Inflammatory macrophage treated with lipopolysaccharide for 4 hours (primary cell): Measurements from ENCODE around the gene RPRD1B.
A peak's percentile ranks its signal among the peaks of the same experiment; 100 is the strongest.

Source experiments
- DNase-seq: peaks from one replicate; pipeline ENCODE4 v3.0.0-alpha.2; 2020

Gene RPRD1B, protein sequence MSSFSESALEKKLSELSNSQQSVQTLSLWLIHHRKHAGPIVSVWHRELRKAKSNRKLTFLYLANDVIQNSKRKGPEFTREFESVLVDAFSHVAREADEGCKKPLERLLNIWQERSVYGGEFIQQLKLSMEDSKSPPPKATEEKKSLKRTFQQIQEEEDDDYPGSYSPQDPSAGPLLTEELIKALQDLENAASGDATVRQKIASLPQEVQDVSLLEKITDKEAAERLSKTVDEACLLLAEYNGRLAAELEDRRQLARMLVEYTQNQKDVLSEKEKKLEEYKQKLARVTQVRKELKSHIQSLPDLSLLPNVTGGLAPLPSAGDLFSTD

DNA sequence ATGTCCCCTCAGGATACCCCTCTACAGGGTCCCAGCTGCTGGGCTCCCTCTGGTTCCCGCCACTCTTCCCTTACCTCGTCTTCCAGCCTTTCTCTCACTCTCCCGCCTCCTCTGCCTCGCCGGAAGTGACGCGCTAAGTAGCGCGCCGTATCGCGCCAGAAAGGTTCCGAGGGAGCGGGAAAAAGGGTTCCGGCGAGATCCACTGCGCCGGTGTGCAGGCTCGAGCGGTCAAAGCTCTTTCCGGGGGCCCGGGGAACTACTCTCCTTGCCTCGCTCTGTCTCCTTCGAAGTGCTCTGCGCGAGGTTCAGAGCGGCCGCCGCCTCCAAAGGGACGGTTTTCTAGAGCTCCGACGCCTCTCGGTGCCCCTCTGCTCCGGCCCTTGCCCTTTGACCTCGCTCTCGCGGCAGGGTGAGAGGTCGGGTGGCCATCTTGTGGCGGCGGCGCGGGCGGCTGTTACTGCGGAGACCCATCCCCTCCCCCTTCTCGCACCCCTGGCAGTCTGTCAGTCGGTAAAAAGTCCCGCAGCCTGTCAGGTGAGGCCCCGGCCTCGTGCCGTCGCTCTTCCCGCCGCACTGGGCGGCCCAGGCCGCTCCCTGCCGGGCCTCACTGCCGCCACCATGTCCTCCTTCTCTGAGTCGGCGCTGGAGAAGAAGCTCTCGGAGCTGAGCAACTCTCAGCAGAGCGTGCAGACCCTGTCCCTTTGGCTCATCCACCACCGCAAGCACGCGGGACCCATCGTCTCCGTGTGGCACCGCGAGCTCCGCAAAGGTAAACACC lies at the start of gene RPRD1B, which contains the start of gene TTI1:
TSS of gene RPRD1B (plus strand) at position 417 of the 778 bp plus-strand sequence. CDS start at position 619, 202 bp downstream.
TSS of gene TTI1 (minus strand) at position 127 of the 778 bp plus-strand sequence. CDS start 19,640 bp downstream, outside the sequence.
- peak; percentile 91 for DNase-seq

DNA sequence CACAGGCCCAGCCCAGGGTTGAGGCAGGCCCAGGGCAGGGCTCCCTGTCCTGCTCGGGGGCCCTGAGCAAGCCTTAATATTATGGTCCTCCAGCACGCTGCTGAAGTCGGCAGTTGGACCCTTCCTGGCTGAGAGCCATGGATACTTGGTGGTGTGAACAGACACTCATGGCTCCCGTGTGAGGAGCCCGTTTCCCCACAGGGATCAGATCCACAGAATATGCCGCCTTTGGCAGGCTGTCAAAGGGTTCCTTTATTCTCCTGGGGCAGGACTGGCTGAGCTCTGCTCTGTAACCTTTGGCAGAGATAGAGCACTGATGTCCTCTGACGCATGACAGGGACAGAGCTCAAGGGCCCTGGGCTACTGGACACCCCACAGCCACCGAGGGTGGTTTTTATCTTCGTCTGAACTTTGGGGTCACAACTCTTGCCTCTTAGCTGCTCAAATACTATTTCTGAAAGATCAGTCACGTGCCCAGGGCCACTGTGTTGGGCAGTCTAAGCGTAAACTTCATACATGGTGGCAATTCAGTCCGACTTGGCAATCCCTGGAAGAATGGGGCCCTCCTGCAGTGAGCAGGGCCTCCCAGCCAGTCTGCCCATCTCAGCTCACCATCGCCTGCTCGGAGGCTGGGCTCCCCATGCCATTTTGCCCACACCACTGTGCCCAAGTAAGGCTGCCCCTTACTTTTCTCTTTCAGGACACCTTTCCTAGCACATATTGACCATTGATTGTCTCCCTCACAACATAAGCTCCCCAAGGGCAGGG lies 49.3 kb upstream of the RPRD1B start:
- DNase-seq: no peak

DNA sequence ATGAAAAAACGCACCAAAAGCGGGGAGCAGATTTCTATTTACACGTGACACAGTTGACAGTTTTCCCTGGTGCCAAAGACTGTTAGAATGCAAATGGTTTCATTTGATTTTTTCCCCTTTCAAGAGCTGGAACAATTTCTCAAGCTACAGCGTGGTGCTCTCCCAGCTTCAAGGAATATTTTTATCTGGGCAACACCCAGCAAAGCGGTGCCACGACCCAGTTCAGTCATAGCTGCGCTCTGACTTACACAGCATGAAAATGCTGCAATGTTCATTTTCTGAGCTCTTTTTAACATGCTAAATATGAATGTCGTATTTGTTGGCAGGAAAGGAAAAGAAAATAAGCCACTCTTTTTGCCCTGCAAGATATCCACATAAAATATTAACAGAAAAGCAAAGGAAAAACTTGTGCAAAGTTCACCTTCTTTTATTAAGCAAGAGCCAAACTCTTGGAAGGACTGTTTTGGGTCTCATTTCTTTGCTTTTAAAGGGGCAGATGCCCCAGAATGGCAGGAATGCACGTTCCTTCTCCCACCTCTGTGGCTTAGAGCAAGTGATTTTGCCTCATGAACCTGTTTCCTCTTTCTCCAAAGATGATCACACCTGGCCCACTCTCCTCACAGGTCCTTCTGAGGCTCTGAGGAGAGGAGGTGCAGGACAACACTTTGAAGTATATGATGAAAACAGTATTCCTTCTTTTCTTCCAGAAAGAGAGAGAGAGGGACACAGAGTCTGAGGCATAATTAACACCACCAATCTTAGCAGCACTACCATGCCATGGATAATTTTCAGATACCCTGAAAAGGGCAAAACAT lies 47.3 kb upstream of the RPRD1B start:
- no peak for DNase-seq

DNA sequence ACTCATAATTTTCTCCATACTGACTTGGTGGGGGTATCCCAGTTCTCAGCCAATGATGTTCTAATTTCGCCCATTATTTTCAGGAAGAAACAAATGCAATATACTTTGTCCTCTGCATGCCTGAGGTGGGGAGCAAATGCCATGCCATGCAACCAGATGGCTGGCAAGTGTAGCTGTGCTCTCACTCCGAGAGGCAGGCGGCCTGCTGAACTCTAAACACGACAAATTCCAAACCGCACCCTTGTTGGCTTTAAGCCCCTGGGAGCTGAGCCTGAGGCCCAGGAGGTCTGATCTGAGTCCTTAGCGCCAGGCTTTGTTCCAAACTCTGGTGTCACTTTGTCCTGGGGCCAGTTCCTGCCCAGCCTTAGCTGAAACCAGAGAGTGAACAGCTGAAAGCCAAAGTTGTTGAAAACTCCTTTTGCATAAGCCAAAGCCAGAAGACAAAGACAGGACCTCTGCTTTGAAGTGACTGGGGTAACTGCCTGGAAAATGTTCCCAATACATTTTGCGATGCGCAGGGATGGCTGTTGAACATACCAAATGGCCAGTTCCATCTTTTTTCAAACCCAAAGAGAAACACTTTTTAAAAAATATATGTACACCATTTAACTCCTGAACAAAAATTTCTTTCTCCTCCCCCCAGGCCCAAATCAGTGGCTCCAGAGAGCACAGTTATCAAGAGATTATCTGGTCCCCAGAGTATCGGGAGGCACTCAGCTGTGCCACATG lies 46.5 kb upstream of the RPRD1B start:
- DNase-seq: no peak

DNA sequence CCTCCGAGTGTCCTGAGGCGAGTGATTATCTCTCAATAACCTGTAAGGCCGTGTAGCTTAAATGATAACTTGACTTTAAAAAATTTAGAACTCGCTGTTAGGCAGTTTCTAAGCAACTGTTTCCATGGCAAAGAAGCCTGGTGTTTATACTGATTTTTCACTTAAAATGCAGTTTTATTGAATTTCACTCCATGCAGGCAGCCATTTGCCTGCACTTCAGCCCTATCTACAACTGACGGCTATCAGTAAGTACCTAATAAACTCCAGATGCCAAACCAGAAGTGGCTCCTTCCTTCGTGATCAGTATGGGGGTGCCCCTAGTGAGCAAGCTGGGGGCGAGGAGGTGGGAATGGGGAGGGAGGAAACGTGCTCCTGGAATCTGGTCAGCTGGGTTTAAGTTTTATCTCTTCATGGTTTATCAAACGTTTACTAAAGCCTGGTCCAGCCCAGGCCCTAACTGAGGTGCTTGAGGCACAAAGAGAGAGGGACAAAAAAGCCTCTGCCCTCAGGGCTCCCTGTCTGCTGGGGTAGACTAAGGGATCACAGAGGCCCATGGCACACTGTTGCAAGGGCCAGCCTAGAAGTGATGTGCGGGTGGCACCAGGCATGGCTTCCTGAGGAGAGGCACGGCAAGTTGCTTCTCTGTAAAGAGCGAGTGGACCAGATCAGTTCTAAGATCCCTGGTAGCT lies 45.8 kb upstream of the RPRD1B start:
- no peak for DNase-seq

DNA sequence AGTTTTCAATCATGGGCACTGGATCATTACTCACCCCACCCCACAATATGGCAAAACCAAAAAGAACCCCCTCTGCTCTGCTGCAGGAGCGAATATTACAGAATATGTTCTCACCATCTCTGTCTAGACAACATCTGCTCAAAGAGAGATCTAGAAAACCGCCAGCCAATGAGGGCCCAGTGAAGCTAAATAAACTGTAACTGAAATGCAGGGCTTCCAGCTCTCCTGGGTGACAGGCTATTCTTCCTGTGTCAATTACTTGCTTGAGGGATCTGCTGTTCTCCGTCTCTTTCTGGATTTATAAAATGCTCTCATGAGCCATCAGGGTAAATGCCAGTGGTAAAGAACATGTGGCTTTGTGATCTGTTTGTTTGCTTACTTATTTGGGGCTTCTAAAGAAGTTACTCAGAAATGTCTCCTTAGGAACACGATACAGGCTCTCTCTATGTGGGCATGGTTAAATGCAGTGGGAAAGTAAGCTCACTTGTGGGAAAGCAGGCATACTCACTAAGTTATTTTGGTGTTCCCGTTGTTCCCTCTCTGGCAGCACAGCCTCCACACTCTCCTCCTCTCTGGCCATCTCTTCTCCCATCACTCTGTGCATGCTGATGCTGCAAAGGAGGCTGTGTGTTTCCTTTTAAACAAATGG lies 45.1 kb upstream of the RPRD1B start:
- no peak for DNase-seq

DNA sequence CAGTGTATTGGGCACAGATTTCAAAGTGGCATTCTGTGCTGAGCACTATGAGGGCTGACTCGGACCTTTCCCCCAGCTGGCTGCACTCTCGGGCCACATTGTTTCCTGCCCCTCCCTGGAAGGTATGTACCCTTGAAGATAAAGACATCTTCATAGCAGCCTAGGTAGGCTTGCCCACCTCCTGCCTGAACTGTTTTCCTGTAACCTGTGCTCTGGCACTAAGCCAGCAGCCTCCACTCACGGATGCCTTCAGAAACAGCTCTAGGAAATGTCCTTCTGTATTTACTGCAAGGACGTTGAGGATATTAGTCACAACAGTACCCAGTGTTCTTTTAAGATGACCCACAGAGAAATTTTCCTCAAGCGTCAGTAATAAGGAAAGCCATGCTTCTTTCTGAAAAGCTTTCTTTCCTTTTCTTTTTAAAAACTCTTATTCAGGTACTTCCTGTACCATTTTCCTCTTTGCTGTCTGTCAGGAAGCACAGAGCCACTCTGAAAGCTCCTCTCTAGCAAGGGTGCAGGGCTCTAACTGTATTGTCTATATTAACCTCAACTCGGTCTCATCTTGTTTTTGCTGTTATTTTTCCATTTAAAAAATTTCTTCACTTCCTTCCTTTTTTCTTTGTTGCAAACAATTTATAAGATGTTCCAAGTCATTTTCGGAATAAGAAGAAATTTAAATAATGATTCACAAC lies 43.8 kb upstream of the RPRD1B start:
- DNase-seq: peak; percentile 12

DNA sequence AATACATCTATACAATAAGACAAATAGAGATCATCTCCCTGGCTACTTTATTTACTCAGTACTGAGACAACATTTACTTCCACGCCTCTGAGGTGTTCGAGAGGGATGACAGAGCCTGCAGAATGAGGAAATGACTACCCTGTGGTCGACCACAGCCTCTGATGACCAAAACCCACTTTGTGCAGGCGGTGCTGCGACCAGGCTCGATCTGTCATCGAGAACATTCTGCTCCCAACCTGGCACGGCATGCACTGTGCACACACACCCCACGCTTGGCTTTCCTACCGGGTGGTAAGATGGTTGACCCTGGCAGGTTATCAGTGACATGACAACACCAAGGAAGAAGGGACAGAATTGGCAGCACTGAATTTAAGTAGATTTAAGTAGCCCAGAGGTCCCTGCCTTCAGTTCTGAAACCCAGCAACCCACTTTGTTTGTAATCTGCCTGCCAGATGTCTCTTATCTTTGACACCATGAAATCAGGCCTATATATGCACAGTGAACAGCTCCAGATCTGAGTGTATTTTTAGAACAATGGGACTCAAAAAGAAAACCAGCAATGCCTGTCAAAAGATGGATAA lies 42.9 kb upstream of the RPRD1B start:
- peak; percentile 88 for DNase-seq

DNA sequence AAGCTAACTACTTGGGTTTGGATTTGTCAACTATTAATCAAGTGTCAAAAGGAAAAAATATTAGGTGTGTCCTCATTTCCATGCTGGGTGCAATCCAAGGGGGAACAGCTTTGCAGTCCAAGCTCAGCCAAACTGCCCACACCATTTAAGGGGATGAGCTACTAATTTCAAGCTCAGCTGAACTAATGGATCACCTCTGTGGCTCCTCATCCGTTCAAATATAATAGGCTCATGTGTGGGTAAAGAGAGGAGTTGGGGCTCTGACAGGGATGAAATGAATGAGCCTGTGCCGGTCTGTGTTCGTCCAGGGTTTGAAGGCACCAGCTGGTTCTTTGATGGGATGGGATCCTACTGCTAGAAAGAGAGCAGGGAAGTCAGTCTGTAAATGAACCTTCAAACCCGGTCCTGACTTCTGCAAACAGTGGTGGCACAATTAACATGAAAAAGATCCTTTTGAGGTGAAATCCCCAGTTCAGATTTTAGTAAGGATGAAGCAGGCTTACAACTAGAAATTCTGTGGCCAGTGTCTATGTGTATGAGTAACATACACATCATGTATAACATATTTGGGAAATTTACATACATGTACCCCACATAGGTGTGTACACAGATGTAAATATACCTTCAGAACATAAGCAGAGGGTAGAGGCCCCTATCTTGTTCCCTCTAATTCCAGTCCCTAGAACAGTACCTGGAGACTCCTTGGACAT lies 42.2 kb upstream of the RPRD1B start:
- no peak for DNase-seq

DNA sequence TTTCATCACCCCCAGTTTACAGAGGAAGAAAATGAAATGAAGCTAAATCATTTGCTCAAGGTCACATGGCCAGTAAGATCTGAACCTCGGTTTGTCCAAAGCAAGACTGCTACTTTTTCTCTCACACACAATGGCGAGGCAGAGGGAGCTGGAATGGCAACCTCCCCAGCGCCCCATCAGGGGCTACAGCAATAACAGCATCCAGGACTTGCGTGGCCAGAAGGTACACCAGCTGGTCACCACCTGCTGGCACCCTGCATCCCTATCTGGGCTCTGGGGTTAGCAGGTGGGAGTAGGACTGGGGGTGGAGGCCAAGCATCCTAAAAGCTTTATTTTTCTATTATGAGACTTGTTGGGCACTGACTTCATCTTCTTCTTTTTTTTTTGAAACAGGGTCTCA lies 41.6 kb upstream of the RPRD1B start:
- no peak for DNase-seq

DNA sequence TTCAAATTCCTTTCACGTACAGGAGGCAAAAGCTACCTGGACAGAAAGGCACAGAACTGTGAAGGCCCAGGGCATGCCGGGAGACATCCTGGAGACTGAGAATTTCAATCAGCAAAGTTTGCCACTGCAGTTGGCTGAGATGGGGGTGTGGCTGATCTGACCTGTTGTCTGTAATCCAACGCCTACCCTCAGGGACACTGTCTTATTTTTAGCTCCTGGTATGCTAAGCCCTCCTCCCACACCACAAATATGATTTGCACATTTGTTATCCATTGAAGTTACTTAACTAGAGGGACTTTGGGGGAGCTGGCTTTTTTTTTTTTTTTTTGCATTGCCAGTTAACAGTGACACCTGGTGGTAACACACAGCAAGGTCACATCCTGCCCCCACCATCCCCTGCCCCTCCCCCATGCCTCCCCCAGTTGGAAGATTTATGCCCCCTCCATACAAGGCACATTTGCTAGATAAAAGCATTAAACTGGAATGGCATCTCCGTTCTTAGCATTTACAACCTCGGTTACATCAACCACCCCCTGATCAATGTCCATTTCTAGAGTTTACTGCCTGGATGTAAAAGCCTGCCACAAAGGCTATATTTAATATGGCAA lies 40.6 kb upstream of the RPRD1B start:
- peak; percentile 16 for DNase-seq

DNA sequence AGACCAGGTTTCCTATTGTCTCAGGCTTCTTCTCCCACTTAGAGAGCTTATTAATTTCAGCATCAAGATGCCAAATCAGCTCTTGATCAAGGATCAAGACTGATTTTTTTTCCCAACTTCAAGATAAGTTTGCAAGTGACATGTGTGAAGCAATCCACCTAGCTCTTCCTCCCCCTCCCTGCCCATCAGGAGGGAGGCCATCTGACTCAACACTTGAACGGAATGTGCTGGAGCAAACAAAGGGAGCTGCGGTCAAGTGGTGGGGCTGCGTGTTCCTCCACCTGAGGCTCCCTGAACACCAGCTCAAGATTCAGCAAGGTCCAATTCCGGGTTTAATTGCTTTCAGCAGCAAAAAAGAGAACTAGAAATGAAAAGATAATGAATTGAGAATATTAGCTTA lies 39.0 kb upstream of the RPRD1B start:
- DNase-seq: no peak

DNA sequence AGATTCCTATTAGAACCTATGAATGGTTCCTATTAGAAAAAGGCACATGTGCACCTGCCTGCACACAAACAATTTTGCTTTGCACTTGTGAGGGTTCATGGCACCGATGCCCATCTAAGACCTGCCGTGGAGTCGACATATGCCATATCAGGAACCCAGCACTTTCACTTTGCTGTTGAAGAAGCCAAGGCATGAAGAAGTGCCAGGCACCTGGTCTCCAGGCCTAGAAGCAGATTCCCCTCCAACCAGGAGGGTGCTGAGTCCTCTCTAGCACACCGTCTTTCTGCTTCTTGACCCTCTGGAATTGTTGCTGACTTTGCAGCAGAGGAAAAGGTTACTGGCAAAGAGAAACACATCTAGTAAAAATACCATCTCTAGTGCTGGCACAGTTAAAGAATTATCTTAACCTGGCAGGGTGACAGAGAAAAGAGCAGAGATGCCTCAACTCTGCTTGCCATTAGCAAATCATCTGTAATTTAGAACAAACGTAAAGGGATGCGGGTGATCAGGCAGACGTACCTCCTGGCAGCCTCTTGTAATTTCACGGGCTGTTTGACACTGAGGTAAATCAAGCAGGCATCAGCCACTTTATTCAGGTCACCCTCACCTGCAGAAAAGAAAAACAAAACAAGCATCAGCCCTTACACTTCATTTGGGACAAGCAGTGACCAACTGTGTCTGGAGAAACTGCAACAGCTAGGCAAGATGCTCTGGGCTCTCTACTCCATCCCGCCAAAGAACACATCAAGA lies 37.5 kb upstream of the RPRD1B start:
- no peak for DNase-seq

DNA sequence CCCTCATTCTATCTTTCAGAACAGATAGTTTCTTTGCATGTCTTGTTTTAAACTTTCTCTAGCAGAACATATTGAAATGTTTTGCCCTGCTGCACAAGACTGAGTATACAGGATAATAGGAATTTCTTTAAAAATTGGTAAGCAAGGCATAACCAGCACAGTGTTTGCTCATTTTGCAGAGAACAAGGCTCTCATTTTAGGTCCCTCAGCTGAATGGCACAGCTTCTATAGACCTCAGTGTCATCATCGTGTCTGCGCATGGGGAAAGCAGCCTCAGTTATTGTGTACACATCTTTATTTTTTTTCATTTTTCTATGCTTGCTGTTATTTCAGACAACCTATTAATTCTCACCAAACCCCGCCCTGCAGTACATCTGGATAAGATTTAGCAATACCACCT lies 36.0 kb upstream of the RPRD1B start:
- DNase-seq: no peak

DNA sequence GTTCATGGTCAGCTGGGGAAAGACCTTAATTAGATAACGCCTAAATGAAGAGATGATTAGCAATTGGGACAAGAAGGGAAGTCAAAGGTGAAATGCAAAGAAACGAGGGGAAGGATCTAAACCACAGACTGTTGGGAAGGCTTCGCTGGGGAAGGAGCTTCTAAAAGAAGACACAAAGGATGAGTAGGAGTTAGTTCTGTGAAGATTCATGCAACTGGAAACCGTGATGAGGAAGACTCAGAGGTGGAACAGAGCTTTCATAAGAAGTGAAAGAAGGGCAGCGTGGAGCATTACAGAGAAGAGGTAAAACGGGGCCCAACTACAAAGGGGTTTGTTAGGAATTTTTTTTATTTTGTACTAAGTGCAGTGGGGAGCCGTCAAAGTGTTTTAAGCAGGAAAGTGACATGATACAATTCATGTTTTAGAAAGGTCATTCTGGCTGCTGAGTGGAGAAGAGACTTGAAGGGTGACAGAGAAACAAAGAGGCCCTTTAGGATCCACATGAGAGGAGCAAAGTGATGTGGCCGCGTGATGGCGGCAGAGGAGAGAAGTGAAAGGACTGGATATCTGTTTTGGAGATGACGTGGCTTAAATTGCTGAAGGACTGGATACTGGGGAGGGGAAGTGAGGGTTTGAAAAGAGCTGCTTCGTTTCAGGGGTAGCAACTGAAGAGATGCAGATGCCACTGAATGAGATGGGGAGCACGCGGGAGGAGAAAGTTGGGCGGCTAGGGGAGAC lies 33.9 kb upstream of the RPRD1B start:
- DNase-seq: peak; percentile 74

DNA sequence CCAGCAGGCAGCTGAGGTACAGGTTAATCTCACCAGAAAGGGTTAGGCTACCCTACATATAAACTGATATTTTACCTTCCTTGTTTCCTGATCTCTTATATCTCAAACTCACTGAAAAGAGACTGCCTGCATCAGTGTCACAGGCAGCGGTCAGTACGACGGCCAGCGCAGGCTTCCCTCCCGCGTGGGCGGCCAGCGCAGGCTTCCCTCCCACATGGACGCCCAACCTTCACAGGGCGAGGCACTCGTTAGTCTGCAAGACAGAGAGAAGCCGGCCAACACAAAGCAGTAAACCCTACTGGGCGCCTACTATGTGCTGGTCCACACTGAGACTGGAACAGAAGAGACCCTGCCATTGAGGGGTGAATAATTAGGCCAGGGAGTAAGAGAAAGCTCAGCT lies 33.3 kb upstream of the RPRD1B start:
- DNase-seq: no peak
